Measurements from ENCODE around the gene IFT20.

DNA sequence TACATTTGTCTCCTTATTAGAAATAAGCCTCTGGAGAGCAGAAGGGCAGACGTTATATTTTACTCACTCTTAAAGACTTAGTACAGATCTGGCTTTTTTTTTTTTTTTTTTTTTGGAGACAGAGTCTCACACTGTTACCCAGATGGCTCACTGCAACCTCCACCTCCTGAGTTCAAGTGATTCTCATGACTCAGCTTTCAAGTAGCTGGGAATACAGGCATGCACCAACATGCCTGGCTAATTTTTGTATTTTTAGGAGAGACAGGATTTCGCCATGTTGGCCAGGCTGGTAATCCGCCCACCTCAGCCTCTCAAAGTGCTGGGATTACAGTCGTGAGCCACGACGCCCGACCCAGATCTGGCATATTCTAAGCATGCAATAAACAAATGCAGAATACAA, 52.7 kb downstream of the IFT20 start:
- no peak for TF ChIP-seq POLR2A (IDR thresholded peaks at IDR 0.05)
- TF ChIP-seq, protein P1, sequence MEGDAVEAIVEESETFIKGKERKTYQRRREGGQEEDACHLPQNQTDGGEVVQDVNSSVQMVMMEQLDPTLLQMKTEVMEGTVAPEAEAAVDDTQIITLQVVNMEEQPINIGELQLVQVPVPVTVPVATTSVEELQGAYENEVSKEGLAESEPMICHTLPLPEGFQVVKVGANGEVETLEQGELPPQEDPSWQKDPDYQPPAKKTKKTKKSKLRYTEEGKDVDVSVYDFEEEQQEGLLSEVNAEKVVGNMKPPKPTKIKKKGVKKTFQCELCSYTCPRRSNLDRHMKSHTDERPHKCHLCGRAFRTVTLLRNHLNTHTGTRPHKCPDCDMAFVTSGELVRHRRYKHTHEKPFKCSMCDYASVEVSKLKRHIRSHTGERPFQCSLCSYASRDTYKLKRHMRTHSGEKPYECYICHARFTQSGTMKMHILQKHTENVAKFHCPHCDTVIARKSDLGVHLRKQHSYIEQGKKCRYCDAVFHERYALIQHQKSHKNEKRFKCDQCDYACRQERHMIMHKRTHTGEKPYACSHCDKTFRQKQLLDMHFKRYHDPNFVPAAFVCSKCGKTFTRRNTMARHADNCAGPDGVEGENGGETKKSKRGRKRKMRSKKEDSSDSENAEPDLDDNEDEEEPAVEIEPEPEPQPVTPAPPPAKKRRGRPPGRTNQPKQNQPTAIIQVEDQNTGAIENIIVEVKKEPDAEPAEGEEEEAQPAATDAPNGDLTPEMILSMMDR (IDR thresholded peaks at IDR 0.05) = no peak
- no peak for TF ChIP-seq POLR2AphosphoS5 (IDR thresholded peaks at IDR 0.05)
